ENCODE data around the gene IFNK. TPM values are rescaled to one million over a fixed set of nuclear protein-coding genes. Genes with fewer than 3 reads are reported as not detected.

The IFNK gene
- total RNA-seq, 4 donors from 2014 or later: not detected

GRCh38 chr9:27505744-27506161 is 18.3 kb upstream of the IFNK start:
- 24 to 49% methylated on average over 4 to 5 of the region's 5 CpGs for WGBS, 2 donors (ENCODE audit: low coverage in 1 of 2)
- H3K4me1 ChIP-seq: no peaks in the 10 kb centered on the region
- no peaks in the 10 kb centered on the region for H3K9me3 ChIP-seq
- H3K27ac ChIP-seq: no peak overlapping the region
- H3K36me3 ChIP-seq: no peaks in the 10 kb centered on the region
- no peaks in the 10 kb centered on the region for H3K27me3 ChIP-seq
- ATAC-seq: no peak
- H3K4me3 ChIP-seq: no peak overlapping the region
- no peak for TF ChIP-seq POLR2A (IDR thresholded peaks at IDR 0.05)
- no peak for TF ChIP-seq POLR2AphosphoS5 (IDR thresholded peaks at IDR 0.05)
- no peak for TF ChIP-seq EP300 (IDR thresholded peaks at IDR 0.05)
- no peak for TF ChIP-seq CTCF (IDR thresholded peaks at IDR 0.05)

DNA sequence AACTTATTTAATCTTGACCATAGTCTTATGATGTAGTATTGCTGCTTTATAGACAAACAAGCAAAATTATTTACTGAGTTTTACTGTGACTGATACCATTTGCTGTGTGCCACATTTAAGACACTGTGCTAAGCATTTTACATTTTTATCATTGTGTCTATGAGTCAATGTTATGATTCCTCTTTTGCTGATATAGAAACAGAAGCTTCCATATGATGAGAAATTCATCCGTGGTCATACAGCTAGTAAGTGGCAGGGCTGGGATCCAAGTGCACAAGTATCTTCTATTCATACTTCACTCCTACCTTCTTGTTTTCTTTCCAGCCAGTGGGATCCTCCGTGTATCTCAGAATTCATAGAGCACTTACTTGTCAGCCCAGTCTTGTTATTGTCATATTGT is 17.1 kb upstream of the IFNK start:
- no peak overlapping the region for H3K4me3 ChIP-seq
- TF ChIP-seq POLR2AphosphoS5 (IDR thresholded peaks at IDR 0.05): no peak
- TF ChIP-seq POLR2A (IDR thresholded peaks at IDR 0.05): no peak
- TF ChIP-seq CTCF (IDR thresholded peaks at IDR 0.05): no peak
- TF ChIP-seq EP300 (IDR thresholded peaks at IDR 0.05): no peak
- no peaks in the 10 kb centered on the region for H3K4me1 ChIP-seq
- no peak for ATAC-seq
- no peaks in the 10 kb centered on the region for H3K36me3 ChIP-seq
- H3K27me3 ChIP-seq: no peaks in the 10 kb centered on the region
- 63 to 77% methylated on average over 2 of the region's 2 CpGs for WGBS, 2 donors (ENCODE audit: low coverage in 1 of 2)
- H3K27ac ChIP-seq: no peak overlapping the region
- no peaks in the 10 kb centered on the region for H3K9me3 ChIP-seq

DNA sequence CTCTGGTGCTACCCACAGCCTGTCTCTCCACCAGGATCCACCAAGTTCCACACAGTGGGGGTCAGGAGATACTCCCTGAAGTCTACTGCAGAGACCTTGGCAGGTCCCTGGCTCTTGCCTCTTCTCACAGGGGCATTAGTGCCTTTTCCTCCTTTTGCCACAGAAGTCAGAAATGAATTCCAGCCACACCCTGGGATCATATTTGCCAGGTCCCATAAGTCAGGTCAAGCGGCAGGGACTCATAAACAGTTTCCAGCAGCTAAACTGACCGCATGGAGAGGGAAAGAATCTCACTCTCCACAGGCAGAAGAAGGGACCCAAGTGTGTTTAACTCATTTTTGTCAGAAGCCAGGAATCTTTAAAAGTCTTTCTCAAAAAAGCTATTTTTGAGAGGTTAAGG is 13.3 kb upstream of the IFNK start:
- ATAC-seq: no peak
- Histone ChIP-seq H3K36me3 (no peaks in the 10 kb centered on the region), H3K27me3 (no peaks in the 10 kb centered on the region), H3K9me3 (no peaks in the 10 kb centered on the region), H3K4me1 (peaks cover 0 to 10% (median 0%) of the 10 kb centered on the region in 3 donors), H3K4me3 (no peak overlapping the region), H3K27ac (no peak overlapping the region)
- no peak for TF ChIP-seq POLR2A (IDR thresholded peaks at IDR 0.05)
- no peak for TF ChIP-seq CTCF (IDR thresholded peaks at IDR 0.05)
- no peak for TF ChIP-seq EP300 (IDR thresholded peaks at IDR 0.05)
- TF ChIP-seq POLR2AphosphoS5 (IDR thresholded peaks at IDR 0.05): no peak
- WGBS, 2 donors (ENCODE audit: low coverage in 1 of 2): 60 to 100% methylated on average over 1 of the region's 2 CpGs

DNA sequence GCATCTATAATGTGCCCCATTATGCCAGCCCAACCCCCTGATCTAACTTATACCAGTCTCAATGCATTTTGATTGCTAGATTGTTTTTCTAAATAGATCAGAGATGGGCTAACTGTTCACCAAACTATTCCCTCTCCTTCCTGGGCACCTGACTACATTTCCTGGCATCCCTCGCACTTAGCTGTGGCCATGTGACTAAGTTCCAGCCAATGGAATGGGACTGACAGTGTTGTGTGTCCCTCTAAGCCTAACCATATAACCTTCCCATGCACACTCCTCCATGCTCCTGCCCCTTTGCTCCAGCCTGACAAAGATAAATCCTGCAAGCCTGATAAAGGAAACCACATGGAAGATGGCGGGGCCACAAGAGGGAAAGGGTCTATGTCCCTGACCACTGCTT is 12.3 kb upstream of the IFNK start:
- Histone ChIP-seq H3K27ac (no peak overlapping the region), H3K4me3 (no peak overlapping the region), H3K4me1 (peaks cover 0 to 10% (median 0%) of the 10 kb centered on the region in 3 donors), H3K9me3 (no peaks in the 10 kb centered on the region), H3K36me3 (no peaks in the 10 kb centered on the region), H3K27me3 (no peaks in the 10 kb centered on the region)
- TF ChIP-seq EP300 (IDR thresholded peaks at IDR 0.05) (no peak), CTCF (IDR thresholded peaks at IDR 0.05) (no peak), POLR2A (IDR thresholded peaks at IDR 0.05) (no peak), POLR2AphosphoS5 (IDR thresholded peaks at IDR 0.05) (no peak)
- no peak for ATAC-seq
- 78 to 79% methylated on average over 1 to 2 of the region's 2 CpGs for WGBS, 2 donors (ENCODE audit: low coverage in 1 of 2)

DNA sequence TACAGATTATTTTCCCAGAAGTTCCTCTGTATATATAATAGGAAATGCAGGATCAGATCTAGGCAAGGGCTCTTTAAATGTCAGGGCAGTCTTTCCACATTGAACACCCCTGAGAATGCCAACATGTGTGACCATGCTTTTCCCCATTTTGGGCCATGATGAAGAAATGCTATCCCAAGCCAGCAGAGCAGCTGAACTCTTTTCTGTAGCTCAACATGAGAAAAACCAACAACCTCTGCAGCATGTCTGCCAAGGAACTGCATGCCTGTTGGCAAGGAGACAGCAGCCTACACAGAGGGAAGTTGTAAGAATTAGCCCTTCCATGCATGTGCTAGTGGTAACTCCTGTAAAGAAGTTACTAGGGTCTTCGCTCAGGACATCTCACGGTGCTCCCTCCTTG is 9.5 kb upstream of the IFNK start:
- TF ChIP-seq EP300 (IDR thresholded peaks at IDR 0.05): no peak
- no peak for TF ChIP-seq POLR2A (IDR thresholded peaks at IDR 0.05)
- no peak for TF ChIP-seq POLR2AphosphoS5 (IDR thresholded peaks at IDR 0.05)
- Histone ChIP-seq H3K36me3 (no peaks in the 10 kb centered on the region), H3K27ac (no peak overlapping the region), H3K4me3 (no peak overlapping the region), H3K4me1 (peaks cover 0 to 10% (median 0%) of the 10 kb centered on the region in 3 donors), H3K9me3 (no peaks in the 10 kb centered on the region), H3K27me3 (no peaks in the 10 kb centered on the region)
- WGBS, 2 donors (ENCODE audit: low coverage in 1 of 2): 75 to 94% methylated on average over 2 of the region's 2 CpGs
- ATAC-seq: no peak

Data from gastroesophageal sphincter (tissue), 4 donors.